ENCODE results near the gene LACTB. TPM values are rescaled to one million over a fixed set of nuclear protein-coding genes. Genes with fewer than 3 reads are reported as not detected.

The LACTB gene, protein sequence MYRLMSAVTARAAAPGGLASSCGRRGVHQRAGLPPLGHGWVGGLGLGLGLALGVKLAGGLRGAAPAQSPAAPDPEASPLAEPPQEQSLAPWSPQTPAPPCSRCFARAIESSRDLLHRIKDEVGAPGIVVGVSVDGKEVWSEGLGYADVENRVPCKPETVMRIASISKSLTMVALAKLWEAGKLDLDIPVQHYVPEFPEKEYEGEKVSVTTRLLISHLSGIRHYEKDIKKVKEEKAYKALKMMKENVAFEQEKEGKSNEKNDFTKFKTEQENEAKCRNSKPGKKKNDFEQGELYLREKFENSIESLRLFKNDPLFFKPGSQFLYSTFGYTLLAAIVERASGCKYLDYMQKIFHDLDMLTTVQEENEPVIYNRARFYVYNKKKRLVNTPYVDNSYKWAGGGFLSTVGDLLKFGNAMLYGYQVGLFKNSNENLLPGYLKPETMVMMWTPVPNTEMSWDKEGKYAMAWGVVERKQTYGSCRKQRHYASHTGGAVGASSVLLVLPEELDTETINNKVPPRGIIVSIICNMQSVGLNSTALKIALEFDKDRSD
- 10.1 and 20.2 TPM in 2 replicates for total RNA-seq (2014; rRNA removed; shearing (Covaris generic); ENCODE audit: low replicate concordance)

DNA sequence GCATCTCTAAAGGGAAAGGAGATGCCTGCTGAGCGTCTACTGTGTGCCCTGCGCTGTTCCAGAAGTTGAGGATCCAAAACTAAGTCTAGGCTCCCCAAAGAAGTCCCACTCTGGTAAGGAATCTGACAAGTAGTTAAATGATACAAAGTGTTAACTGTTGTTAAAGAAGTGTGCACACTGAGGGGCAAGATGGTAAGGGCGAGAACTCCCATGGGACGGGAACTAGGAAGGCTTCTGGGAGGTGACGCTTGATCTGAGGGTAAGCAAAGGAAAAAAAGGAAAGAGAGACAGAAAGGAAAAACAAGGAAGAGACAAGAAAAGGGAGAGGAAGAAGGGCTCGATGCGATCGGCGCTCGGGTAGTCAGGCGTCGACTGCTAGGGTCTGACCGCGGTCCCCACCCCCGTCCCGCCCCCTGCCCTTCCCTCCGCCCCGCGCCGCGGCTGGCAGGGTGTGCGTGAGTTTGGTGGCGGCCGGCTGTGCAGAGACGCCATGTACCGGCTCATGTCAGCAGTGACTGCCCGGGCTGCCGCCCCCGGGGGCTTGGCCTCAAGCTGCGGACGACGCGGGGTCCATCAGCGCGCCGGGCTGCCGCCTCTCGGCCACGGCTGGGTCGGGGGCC lies at the start of gene LACTB:
TSS of gene LACTB (plus strand) at position 480 of the 620 bp plus-strand sequence. CDS start at position 491, 11 bp downstream.
- in situ Hi-C loops (cut with HindIII; ENCODE audit: low pct_unique_long_range_greater_than_20kb, low sequenced_read_pairs): no loop called here
- peak; percentile 72 for DNase-seq (ENCODE audit: low read depth)

DNA sequence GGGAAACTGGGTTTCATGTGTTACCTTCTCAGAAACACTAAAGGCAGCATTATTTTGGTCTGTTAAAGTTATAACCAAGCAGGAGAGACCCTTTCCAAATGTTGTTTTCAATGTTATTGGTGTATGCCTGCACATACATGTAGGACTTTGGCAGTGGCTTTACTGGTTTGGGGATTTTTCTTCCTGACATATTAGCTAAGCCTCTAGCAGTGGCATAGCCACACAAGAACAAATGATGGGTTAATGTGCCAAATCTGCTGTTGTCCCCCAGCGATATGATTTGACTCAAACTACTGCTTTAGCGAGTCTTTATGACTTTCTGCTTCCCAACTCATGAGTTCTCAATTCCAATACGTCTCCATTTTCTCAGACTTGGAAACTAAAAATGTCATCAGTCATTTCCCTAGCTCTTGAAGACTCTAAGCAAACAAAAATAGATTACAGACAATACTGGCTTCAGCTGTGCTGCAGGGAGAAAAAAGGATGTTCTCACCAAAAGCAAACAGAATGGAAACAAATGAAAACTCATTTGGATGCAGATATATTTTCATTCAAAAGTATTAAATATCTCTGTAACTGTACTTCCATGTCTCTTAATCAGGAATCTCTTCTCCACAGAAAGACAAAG lies 49.5 kb upstream of the LACTB start:
- no peak for DNase-seq (ENCODE audit: low read depth)
- in situ Hi-C loops (cut with HindIII; ENCODE audit: low pct_unique_long_range_greater_than_20kb, low sequenced_read_pairs): no loop called here

DNA sequence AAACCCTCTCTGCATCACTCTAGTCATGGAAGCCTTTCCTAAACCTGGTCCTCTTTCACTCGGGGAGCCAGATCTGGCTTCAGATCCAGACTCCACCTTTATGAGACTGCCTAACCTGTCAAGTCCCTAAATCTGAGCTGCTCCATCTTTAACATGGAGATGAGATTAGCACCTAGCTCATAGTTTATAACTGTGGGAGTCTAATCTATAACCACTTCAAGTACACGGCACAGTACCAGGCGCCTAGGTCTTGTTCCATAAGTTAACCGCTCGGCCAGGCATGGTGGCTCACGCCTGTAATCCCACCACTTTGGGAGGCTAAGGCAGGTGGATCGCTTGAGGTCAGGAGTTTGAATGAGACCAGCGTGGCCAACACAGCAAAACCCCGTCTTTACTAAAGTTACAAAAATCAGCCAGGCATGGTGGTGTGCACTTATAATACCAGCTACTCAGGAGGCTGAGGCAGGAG lies 48.8 kb upstream of the LACTB start:
- in situ Hi-C loops (cut with HindIII; ENCODE audit: low pct_unique_long_range_greater_than_20kb, low sequenced_read_pairs): no loop called here

DNA sequence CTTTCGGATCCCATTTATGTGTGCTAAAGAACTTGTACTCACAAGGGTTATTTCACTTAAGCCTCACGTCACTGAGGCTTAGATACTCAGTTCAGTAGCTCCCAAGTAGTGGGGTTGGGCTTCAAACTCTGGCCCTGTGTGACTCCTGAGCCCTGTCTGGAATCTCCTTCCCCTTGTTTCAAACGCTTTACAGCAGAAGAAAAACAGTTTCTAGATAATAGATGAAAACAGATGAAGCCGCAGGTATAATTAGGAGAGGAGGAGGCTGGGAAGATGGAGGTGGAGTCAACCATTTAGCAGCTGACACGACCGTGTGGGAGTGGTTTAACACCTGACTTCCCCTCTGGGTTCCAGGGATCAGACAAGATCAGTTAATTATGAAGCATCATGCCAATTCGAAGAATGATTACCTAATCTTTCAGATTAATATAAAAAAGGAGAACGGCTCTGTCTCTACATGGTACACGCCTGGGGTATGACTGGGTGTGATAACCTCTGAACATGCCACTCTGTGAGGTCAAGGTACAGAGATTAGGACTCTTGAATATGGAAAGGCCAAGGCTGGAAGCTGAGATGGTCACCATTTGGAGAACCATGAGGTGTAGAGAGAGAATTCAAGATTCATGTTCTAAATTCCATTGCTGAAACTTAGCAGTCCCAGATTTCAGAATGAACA lies 48.0 kb upstream of the LACTB start:
- in situ Hi-C loops (cut with HindIII; ENCODE audit: low pct_unique_long_range_greater_than_20kb, low sequenced_read_pairs): no loop called here
- no peak for DNase-seq (ENCODE audit: low read depth)

More for the DNA sequence above, 48.8 kb upstream of the LACTB start:
- DNase-seq (ENCODE audit: low read depth): no peak

DNA sequence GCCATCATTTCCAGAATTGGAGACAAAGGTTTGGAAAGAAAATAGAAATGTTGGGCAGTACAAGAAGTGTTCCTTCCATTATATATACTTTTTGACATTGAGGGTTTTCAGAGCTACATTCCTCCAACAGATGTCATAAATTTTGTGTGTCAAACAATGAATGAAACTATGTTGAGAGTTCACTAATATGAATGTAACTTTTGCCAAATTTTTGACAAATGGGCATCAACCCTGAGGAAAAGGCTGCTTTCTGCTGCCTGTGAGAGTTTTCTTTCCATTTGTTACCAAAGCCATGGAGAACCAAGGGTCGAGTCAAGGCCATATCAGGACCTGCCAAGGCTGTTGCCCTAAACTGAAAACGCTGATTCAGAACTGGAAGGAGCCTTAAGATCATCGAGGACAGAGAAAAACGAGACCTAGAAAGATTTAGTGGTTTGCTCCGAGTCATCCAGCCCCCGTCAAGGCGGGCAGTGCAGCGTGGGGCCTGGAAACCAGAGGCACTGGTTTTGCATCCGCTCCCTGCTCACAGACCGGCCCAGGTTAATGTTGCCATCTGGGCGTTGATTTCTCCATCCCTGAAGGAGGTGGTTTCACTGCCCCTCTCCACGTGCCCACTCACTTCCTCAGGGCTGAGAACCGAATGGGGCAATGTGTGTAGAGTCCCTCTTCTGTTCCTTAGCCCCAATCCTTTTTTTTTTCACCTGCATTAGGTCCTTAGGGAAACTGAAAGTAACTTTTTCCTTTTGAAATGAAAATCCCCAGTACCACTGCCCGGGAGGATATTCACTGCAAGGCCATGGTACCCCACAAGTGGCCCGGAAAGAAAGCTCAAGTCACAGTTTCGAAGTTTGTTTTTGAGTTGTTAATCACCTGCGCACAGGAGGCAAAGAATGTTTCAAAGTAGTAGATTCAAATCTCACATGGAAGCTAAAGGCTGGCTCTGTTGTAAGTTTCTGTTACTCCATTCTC lies 46.4 kb upstream of the LACTB start:
- in situ Hi-C loops (cut with HindIII; ENCODE audit: low pct_unique_long_range_greater_than_20kb, low sequenced_read_pairs): no loop called here
- no peak for DNase-seq (ENCODE audit: low read depth)

DNA sequence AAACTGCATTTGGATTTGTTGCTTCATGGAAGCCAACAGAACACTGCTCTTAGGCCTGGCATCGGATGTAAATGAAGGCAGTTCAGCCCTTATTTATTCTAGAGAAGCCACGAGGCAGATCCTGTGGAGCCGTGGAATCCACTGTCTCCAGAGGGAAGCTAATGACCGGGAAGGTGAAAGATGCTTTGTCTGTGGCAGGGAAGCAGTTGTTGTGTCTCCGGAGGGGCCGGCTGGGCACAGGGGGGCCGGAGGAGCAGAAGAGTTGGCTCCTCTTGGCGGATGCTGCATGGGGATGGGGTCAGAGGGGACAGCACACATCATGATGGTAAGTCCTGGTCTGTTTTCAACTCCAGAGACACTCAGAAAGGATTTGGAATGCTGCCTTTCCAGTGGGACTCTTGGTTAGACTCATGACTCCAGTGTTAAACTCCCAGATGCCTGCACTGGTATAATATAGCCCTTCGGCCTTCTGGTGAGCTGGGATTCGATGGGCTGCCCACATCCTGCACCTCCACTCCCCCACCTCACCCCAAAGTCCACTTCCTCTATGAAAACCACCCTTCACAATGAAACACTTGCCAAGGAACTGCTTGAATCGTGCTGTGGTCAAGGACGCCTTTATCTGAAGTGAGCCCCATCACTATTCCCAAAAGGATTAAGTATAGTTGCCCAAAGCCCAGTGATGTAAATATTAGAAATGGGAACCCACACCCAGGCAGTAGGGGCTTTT lies 45.5 kb upstream of the LACTB start:
- no peak for DNase-seq (ENCODE audit: low read depth)
- in situ Hi-C loops (cut with HindIII; ENCODE audit: low pct_unique_long_range_greater_than_20kb, low sequenced_read_pairs): no loop called here

DNA sequence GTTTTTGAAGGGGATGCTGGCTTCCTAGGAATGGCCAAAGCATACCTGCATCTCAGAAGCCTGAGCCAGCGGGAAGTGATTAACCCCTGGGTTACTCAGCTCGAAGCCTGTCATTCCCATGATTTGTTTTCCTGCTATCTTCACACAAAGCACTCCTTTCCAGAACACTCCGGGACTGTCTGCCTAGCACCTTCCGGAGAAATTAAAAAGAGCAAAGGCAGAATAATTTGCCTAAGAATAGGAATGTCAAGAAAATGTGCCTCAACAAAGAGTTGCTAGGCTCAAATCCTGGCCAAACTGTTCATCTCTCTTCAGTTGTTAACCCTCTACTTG lies 45.0 kb upstream of the LACTB start:
- no peak for DNase-seq (ENCODE audit: low read depth)
- in situ Hi-C loops (cut with HindIII; ENCODE audit: low pct_unique_long_range_greater_than_20kb, low sequenced_read_pairs): no loop called here

DNA sequence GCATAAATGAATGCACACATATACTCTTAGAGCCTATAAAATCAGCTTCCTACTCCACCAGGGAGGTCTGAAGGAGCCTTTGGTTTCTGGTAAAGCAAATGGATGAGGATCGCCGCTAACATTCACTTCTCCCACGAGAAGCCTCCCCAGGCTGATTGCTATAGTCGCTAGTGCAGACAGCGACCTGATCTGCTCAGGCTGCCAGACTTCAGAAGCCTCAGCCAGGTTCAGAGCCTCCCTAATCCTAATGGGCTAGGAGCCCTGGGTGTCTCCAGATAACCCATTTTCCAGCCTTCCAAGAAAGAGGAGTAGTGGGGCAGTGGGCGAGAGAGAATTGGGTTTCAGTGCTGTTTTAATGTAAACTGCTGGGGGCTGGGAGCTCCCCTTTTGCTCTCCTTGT lies 43.7 kb upstream of the LACTB start:
- no peak for DNase-seq (ENCODE audit: low read depth)
- in situ Hi-C loops (cut with HindIII; ENCODE audit: low pct_unique_long_range_greater_than_20kb, low sequenced_read_pairs): no loop called here

DNA sequence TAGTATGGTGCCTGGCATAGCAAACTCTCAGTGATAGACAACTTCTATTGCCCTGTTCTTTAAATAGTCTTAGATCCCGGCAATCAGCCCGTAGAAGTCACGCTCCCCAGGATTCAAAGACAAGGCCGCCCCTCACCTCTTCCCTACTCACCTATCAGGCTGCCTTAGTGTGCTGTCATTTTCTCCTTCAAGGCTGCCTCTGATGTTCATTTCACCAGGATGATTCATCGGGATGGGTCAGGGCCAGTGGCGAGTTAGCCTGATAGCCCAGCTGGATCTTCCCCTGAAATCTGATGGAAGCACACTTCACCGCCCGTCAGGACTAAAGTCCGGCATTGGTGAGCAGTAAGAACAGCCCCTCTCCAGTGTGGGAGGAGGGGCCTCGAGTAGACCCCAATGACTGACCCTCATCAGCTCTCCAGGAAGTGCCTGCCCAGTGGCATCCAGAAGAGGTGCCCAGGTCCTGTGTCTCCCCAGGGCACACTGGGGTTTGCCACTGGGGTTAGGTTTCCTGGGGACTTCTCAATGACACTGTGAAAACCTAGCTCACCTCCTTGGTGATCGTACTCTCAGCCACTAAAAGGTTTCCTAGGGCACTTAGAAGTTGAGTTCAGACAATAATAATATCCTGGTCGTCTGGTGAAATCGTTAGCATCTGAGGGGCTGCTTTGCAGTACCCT lies 41.6 kb upstream of the LACTB start:
- in situ Hi-C loops (cut with HindIII; ENCODE audit: low pct_unique_long_range_greater_than_20kb, low sequenced_read_pairs): no loop called here
- no peak for DNase-seq (ENCODE audit: low read depth)

DNA sequence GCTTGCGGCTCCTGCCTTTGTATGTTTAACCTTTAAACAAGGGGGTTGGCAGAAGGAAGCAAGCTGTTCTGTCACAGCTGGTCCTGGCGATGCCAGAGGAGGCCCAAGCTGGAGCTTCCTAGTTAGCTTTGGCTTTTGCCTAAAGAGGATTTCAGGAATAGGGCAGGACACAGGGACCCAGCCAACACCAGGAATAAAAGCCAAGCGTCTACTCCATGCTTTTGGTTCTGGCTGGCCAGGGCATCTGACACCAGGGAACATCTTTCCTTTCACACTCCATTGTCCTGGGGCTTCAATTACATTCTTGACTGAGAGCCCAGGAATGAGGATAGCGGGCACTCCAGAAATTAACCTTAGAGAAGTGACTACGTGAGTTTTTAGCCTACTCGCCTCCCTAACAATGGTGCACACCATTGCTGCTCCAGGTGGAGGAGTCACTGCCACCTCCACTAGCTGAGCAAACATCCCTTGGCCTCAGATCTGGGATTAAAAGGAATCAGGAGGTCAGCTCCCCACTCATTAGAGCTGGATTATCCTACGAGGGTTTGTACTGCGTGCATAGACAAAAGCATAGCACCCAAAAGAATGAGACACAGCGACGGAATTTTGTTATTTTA lies 40.9 kb upstream of the LACTB start:
- no peak for DNase-seq (ENCODE audit: low read depth)
- in situ Hi-C loops (cut with HindIII; ENCODE audit: low pct_unique_long_range_greater_than_20kb, low sequenced_read_pairs): no loop called here

DNA sequence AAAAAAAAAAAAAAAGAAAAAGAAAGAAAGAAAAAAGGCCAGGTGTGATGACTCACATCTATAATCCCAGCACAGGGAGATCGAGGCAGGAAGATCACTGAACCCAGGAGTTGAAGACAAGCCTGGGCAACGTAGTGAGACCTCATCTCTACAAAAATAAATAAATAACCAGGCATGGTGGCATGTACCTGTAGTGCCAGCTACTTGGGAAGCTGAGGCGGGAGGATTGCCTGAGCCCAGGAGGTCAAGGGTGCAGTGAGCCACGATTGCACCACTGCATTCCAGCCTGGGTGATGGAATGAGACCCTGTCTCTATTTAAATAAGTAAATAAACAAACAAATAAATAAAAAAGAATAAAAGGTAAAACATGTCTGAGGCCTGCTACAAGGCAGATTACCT lies 39.3 kb upstream of the LACTB start:
- no peak for DNase-seq (ENCODE audit: low read depth)
- in situ Hi-C loops (cut with HindIII; ENCODE audit: low pct_unique_long_range_greater_than_20kb, low sequenced_read_pairs): no loop called here

DNA sequence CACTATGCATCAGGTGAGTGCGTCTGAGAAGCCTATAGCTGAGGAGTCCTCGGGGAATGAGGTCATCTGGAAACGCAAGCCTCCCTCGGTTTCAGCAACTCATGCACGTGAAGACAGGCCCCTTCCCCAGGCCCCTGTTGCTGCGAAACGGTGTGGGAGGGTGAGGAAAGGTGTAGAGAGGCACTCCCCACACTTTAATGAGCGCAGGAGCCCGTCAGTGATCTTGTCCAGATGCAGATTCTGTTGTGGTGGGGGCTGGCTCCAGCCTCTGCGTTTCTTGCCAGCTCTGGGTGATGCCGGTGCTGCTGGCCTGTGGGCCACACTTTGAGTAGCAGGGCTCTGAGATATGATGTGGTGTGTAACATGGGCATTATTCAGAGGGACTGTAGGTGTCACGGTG lies 38.6 kb upstream of the LACTB start:
- in situ Hi-C loops (cut with HindIII; ENCODE audit: low pct_unique_long_range_greater_than_20kb, low sequenced_read_pairs): no loop called here
- DNase-seq (ENCODE audit: low read depth): no peak

DNA sequence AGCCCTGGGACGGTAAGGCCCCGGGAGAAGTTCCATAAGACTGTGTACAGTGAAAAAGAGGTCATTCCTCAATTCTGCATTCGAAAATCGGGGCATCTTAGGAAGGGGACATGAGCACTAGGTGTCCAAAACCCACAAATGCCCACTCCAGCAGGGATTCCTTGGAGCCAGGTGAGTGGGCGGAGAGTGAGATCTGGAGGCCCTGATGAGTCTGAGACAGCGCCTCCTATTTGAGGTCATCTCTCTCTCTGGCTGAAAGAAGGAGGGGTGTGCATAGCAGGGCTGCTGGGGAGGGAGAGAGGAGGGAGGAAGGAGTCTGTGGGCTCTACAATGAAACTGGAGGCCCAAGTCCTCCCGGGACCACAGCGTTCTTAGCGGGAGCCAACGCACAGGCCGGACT lies 38.1 kb upstream of the LACTB start:
- DNase-seq (ENCODE audit: low read depth): no peak
- in situ Hi-C loops (cut with HindIII; ENCODE audit: low pct_unique_long_range_greater_than_20kb, low sequenced_read_pairs): no loop called here

DNA sequence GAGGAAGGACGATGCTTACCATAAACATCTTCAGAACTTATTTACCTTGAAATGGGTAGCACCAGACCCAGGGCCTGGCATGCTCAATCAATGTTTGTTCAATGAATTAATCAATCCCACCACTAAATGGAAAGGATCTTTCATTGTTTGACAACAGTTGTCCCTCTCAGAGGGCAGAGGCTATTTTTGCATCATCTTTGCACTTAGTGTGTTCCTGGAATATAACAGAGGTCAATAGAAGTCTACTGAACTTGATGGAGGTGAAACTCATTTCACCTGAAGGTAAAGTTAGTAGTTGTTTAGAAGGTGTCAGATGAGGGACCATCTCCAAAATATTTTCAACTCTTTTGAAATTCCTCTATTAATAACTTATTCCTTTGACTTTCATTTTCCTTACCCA lies 36.9 kb upstream of the LACTB start:
- in situ Hi-C loops (cut with HindIII; ENCODE audit: low pct_unique_long_range_greater_than_20kb, low sequenced_read_pairs): no loop called here
- no peak for DNase-seq (ENCODE audit: low read depth)

DNA sequence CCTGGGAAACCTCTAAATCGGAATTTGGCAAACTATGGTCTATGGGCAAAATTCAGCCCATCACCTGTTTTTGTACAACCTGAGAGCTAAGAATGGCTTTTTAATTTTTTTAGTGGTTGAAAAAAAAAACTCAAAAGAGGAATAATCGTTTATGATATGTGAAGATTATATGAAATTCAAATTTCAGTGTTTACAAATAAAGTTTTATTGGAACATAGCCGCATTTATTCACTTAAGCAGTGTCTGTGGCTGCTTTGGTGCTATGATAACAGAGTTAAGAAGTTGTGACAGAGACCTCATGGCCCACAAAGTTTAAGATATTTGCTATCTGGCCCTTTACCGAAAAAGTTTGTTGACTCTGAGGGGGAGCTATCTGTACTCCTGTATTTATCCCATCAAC lies 36.4 kb upstream of the LACTB start:
- in situ Hi-C loops (cut with HindIII; ENCODE audit: low pct_unique_long_range_greater_than_20kb, low sequenced_read_pairs): no loop called here
- no peak for DNase-seq (ENCODE audit: low read depth)

DNA sequence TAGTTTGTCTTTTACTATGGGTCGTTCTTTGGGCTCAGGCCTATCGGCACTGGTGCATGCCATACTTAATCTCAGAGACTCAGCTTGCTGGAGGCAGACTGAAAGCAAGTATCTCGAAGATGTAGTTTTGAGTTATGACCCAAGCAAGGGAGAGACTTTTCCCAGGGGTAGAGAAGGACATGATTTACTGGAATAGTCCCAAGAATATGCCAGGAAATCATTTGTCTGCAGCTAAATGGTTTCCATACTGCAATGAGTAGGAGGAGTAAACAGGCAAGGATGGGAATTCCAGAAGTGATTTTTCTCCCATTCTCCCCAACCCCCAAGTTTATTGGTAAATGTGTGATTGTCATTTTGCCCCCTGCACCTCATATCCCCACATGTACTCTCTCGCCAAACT lies 35.4 kb upstream of the LACTB start:
- DNase-seq (ENCODE audit: low read depth): no peak
- in situ Hi-C loops (cut with HindIII; ENCODE audit: low pct_unique_long_range_greater_than_20kb, low sequenced_read_pairs): no loop called here

Measured in Caki2 (cell line).